Measurements from ENCODE around the gene SERAC1. TPM values are rescaled to one million over a fixed set of nuclear protein-coding genes. Genes with fewer than 3 reads are reported as not detected.

Gene SERAC1
- total RNA-seq, 2 experiments from 2014 or later = 4.1 to 4.6 TPM

DNA sequence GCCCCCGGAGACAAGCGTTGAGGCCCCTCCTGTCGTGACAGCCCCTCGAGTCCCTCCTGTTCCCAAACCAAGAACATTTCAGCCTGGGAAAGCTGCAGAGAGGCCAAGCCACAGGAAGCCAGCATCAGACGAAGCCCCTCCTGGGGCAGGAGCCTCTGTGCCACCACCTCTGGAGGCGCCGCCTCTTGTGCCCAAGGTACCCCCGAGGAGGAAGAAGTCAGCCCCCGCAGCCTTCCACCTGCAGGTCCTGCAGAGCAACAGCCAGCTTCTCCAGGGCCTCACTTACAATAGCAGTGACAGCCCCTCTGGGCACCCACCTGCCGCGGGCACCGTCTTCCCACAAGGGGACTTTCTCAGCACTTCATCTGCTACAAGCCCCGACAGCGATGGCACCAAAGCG lies 72.4 kb downstream of the SERAC1 start:
- Mint-ChIP-seq H3K9me3 (no peaks in the 10 kb centered on the region), H3K4me1 (no peaks in the 10 kb centered on the region), H3K4me3 (no peak overlapping the region), H3K27me3 (no peaks in the 10 kb centered on the region), H3K27ac (no peak overlapping the region), H3K36me3 (peaks cover 23% of the 10 kb centered on the region)
- POLR2A ChIA-PET = interaction anchor here (0.8 kb wide), 1 partner anchor 114 kb away, joined by 3 read pairs; the partner anchor contains the start of gene SYNJ2
- DNase-seq = no peak
- ATAC-seq (ENCODE audit: low read depth) = no peak

DNA sequence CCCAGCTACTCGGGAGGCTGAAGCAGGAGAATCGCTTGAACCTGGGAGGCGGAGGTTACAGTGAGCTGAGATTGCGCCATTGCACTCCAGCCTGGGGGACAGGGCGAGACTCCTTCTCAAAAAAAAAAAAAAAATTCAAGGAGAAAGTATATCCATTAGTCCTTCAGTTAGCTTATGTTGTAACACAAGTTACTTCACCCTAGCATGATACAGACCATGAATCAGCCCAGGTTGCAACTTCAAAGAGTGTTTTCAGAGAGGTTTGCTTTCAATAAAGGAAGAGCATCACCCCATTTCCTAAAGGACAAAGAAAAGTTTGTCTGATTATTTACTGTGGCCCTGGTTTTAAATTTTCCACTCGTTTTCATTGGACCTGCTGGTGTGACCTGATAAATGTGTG lies 73.0 kb downstream of the SERAC1 start:
- POLR2A ChIA-PET = no interaction called here
- no peak overlapping the region for H3K27ac Mint-ChIP-seq
- peaks cover 20% of the 10 kb centered on the region for H3K36me3 Mint-ChIP-seq
- no peaks in the 10 kb centered on the region for H3K9me3 Mint-ChIP-seq
- DNase-seq (no peak), ATAC-seq (ENCODE audit: low read depth) (no peak)
- no peaks in the 10 kb centered on the region for H3K27me3 Mint-ChIP-seq
- no peak overlapping the region for H3K4me3 Mint-ChIP-seq
- no peaks in the 10 kb centered on the region for H3K4me1 Mint-ChIP-seq

GRCh38 chr6:158092806-158093205 lies 75.3 kb downstream of the SERAC1 start:
- H3K4me1 Mint-ChIP-seq = no peaks in the 10 kb centered on the region
- no peaks in the 10 kb centered on the region for H3K27me3 Mint-ChIP-seq
- H3K4me3 Mint-ChIP-seq = no peak overlapping the region
- no peak overlapping the region for H3K27ac Mint-ChIP-seq
- no peaks in the 10 kb centered on the region for H3K9me3 Mint-ChIP-seq
- H3K36me3 Mint-ChIP-seq = peaks cover 28% of the 10 kb centered on the region
- ATAC-seq (ENCODE audit: low read depth) = no peak
- POLR2A ChIA-PET = no interaction called here
- DNase-seq = no peak

DNA sequence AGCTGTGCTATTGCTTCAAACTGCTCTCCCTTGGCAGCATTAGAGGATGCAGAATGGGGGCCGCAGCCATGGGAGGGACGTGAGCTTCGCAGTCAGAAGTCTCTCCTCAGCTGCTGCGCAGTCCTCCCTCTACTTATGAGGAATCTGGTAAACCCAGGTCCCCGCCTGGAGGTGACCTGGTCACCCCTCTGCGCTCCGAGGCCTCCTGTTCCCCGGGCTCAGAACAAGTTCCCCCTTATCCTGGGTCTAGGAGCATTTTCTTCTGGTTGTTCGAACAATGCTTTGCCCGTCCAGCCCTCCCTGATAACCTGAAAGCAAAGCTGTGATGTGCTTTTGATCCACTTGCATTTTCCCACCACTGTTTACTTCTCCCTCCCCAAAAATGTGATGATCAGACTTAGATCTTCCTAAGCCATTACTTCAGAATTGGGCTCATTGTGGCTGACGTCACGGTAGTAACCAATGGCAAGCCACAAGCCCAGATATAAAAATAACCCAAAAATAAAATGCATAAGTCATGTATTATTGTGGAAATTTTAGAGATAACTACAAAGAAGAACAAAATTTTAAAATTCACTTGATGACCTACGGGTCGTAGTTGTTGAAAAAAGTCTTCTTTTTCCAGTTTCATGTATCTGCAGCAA lies 80.7 kb downstream of the SERAC1 start:
- Mint-ChIP-seq H3K27me3 (no peaks in the 10 kb centered on the region), H3K4me1 (peaks cover 15% of the 10 kb centered on the region), H3K9me3 (no peaks in the 10 kb centered on the region), H3K4me3 (no peak overlapping the region), H3K36me3 (peaks cover 33% of the 10 kb centered on the region), H3K27ac (peak overlapping the region; percentile 75)
- ATAC-seq (ENCODE audit: low read depth) (no peak), DNase-seq (no peak)
- POLR2A ChIA-PET = no interaction called here

GRCh38 chr6:158086504-158087223 lies 81.4 kb downstream of the SERAC1 start:
- POLR2A ChIA-PET = interaction anchor here (1.3 kb wide), 1 partner anchor 13 kb away, joined by 7 read pairs; no protein-coding TSS in a partner anchor
- H3K4me3 Mint-ChIP-seq = peak overlapping the region; percentile 3
- DNase-seq = no peak
- no peaks in the 10 kb centered on the region for H3K9me3 Mint-ChIP-seq
- H3K36me3 Mint-ChIP-seq = peaks cover 34% of the 10 kb centered on the region
- H3K27me3 Mint-ChIP-seq = no peaks in the 10 kb centered on the region
- H3K27ac Mint-ChIP-seq = peak overlapping the region; percentile 75
- H3K4me1 Mint-ChIP-seq = peaks cover 15% of the 10 kb centered on the region
- peak; percentile 90 for ATAC-seq (ENCODE audit: low read depth)

GRCh38 chr6:158086054-158086503 lies 82.0 kb downstream of the SERAC1 start:
- DNase-seq = no peak
- Mint-ChIP-seq H3K4me1 (peaks cover 15% of the 10 kb centered on the region), H3K9me3 (no peaks in the 10 kb centered on the region), H3K4me3 (peak overlapping the region; percentile 3), H3K27me3 (no peaks in the 10 kb centered on the region), H3K27ac (peak overlapping the region; percentile 75), H3K36me3 (peaks cover 35% of the 10 kb centered on the region)
- ATAC-seq (ENCODE audit: low read depth) = no peak
- POLR2A ChIA-PET = interaction anchor here (1.3 kb wide), 1 partner anchor 13 kb away, joined by 7 read pairs; no protein-coding TSS in a partner anchor

DNA sequence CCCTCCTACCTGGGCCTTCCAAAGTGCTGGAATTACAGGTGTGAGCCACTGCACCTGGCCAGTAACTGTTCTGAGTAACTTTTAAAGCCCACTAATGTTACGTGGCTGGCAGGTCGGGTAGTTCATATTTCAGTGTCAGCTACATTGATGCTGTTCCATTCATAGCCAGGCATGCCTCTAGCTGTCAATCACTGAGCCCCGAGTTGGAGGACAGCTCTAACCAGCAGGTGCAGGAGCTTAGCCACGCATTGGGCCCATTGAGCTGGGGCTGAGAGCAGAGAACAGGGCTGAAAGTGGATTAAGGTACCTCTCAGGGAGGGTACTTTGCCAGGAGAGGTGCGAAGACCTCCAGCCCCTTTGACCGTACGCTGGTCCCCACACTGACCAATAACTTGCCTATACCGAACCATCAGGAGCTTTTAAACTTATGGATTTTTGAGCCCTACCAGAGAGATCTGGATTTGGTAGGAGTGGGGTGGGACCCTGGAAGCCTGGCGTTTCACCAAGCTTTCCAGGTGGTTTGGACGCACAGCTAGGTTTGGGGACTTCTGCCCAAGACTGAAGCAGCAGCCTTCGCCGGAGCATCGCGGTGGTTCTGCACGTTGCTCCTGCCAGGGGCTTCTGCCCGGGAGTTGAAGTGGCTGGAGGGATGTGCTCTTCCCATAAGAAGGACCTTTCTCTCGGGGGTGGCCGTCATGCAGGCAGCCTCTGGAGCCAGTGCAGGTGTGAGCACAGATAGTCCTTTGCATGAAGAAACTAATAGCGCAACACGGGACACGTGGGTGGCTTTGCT lies 82.6 kb downstream of the SERAC1 start:
- DNase-seq (no peak), ATAC-seq (ENCODE audit: low read depth) (no peak)
- H3K27me3 Mint-ChIP-seq = no peaks in the 10 kb centered on the region
- no peak overlapping the region for H3K4me3 Mint-ChIP-seq
- no peaks in the 10 kb centered on the region for H3K9me3 Mint-ChIP-seq
- H3K4me1 Mint-ChIP-seq = peaks cover 15% of the 10 kb centered on the region
- peak overlapping the region; percentile 75 for H3K27ac Mint-ChIP-seq
- POLR2A ChIA-PET = interaction anchor here (1.3 kb wide), 1 partner anchor 12 kb away, joined by 7 read pairs; no protein-coding TSS in a partner anchor
- H3K36me3 Mint-ChIP-seq = peaks cover 36% of the 10 kb centered on the region

GRCh38 chr6:158083455-158084325 lies 84.4 kb downstream of the SERAC1 start:
- Mint-ChIP-seq H3K4me3 (no peak overlapping the region), H3K27me3 (no peaks in the 10 kb centered on the region), H3K9me3 (no peaks in the 10 kb centered on the region), H3K36me3 (peaks cover 32% of the 10 kb centered on the region), H3K27ac (no peak overlapping the region), H3K4me1 (peaks cover 15% of the 10 kb centered on the region)
- DNase-seq = no peak
- no peak for ATAC-seq (ENCODE audit: low read depth)
- POLR2A ChIA-PET = no interaction called here

DNA sequence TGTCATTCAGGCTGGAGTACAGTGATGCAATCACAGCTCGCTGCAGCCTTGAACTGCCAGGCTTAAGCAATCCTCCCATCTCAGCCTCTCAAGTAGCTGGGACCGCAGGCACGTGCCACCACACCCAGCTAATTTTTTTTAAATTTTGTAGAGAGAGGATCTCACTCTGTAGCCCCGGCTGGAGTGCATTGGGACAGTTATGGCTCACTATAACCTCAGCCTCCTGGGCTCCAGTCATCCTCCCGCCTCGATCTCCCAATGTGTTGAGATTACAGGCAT lies 86.5 kb downstream of the SERAC1 start:
- Mint-ChIP-seq H3K9me3 (no peaks in the 10 kb centered on the region), H3K4me3 (no peak overlapping the region), H3K36me3 (peaks cover 33% of the 10 kb centered on the region), H3K27ac (no peak overlapping the region), H3K4me1 (peaks cover 10% of the 10 kb centered on the region), H3K27me3 (no peaks in the 10 kb centered on the region)
- ATAC-seq (ENCODE audit: low read depth) = no peak
- DNase-seq = no peak
- POLR2A ChIA-PET = no interaction called here

- POLR2A ChIA-PET = interaction anchor here (0.7 kb wide), 3 partner anchors 14 to 1986 kb away, joined by 4 to 6 read pairs (median 5); no protein-coding TSS in a partner anchor
- Mint-ChIP-seq H3K4me3 (no peak overlapping the region), H3K36me3 (peaks cover 34% of the 10 kb centered on the region), H3K4me1 (peaks cover 5% of the 10 kb centered on the region), H3K27ac (no peak overlapping the region), H3K9me3 (no peaks in the 10 kb centered on the region), H3K27me3 (no peaks in the 10 kb centered on the region)
- ATAC-seq (ENCODE audit: low read depth) (no peak), DNase-seq (no peak)
Observed at GRCh38 chr6:158080849-158081656, 87.0 kb downstream of the SERAC1 start.

GRCh38 chr6:158078320-158078719 lies 89.7 kb downstream of the SERAC1 start:
- ATAC-seq (ENCODE audit: low read depth) (no peak), DNase-seq (no peak)
- Mint-ChIP-seq H3K9me3 (no peaks in the 10 kb centered on the region), H3K36me3 (peaks cover 38% of the 10 kb centered on the region), H3K4me1 (peaks cover 2% of the 10 kb centered on the region), H3K4me3 (no peak overlapping the region), H3K27me3 (no peaks in the 10 kb centered on the region), H3K27ac (no peak overlapping the region)
- POLR2A ChIA-PET = interaction anchor here (0.9 kb wide), 1 partner anchor 52 kb away, joined by 3 read pairs; no protein-coding TSS in a partner anchor

- DNase-seq (no peak), ATAC-seq (ENCODE audit: low read depth) (no peak)
- H3K27me3 Mint-ChIP-seq = no peaks in the 10 kb centered on the region
- no peak overlapping the region for H3K4me3 Mint-ChIP-seq
- peaks cover 35% of the 10 kb centered on the region for H3K36me3 Mint-ChIP-seq
- H3K9me3 Mint-ChIP-seq = no peaks in the 10 kb centered on the region
- peaks cover 2% of the 10 kb centered on the region for H3K4me1 Mint-ChIP-seq
- POLR2A ChIA-PET = interaction anchor here (0.9 kb wide), 1 partner anchor 51 kb away, joined by 3 read pairs; no protein-coding TSS in a partner anchor
- no peak overlapping the region for H3K27ac Mint-ChIP-seq
Observed at GRCh38 chr6:158077676-158078075, 90.4 kb downstream of the SERAC1 start.

Measured in activated naive CD8-positive, alpha-beta T cell treated with anti-CD3 and anti-CD28 coated beads, Interleukin-2, amount 10 ng/mL, durations not matched to agents 7 days and 5 days (primary cell).